Measurements from ENCODE around the gene DOP1B. TPM values are rescaled to one million over a fixed set of nuclear protein-coding genes. Genes with fewer than 3 reads are reported as not detected.

DOP1B gene
- total RNA-seq, 1 donor = 16.3 TPM

- Histone ChIP-seq H3K4me1 (ENCODE audit: insufficient read depth, low read length) (peaks cover 5% of the 10 kb centered on the region), H3K27me3 (ENCODE audit: insufficient read depth, low read length) (no peaks in the 10 kb centered on the region), H3K4me3 (ENCODE audit: insufficient read depth, low read length) (no peak overlapping the region), H3K27ac (ENCODE audit: low read depth, low read length) (no peak overlapping the region), H3K79me2 (ENCODE audit: insufficient read depth, low read length) (no peaks in the 10 kb centered on the region), H3K4me2 (ENCODE audit: insufficient read depth, low read length) (no peak overlapping the region), H3K9me3 (ENCODE audit: low read depth, low read length) (no peaks in the 10 kb centered on the region), H3K36me3 (ENCODE audit: insufficient read depth, low read length) (peaks cover 10% of the 10 kb centered on the region), H4K20me1 (ENCODE audit: insufficient read depth, low read length) (peaks cover 5% of the 10 kb centered on the region), H2AFZ (ENCODE audit: low read length) (no peak overlapping the region)
- no peak for DNase-seq (ENCODE audit: insufficient read length, low spot score, missing footprints)
- TF ChIP-seq CTCF (IDR thresholded peaks at IDR 0.05; ENCODE audit: extremely low read depth, low read depth, low read length) = no peak
These were observed 26.6 kb downstream of the DOP1B start for GRCh38 chr21:36183144-36183795.

GRCh38 chr21:36184545-36184944 lies 27.9 kb downstream of the DOP1B start:
- Histone ChIP-seq H3K27me3 (ENCODE audit: insufficient read depth, low read length) (no peaks in the 10 kb centered on the region), H3K4me2 (ENCODE audit: insufficient read depth, low read length) (no peak overlapping the region), H3K36me3 (ENCODE audit: insufficient read depth, low read length) (peaks cover 13% of the 10 kb centered on the region), H3K4me3 (ENCODE audit: insufficient read depth, low read length) (no peak overlapping the region), H3K79me2 (ENCODE audit: insufficient read depth, low read length) (no peaks in the 10 kb centered on the region), H4K20me1 (ENCODE audit: insufficient read depth, low read length) (peaks cover 8% of the 10 kb centered on the region), H3K4me1 (ENCODE audit: insufficient read depth, low read length) (peaks cover 5% of the 10 kb centered on the region), H3K27ac (ENCODE audit: low read depth, low read length) (no peak overlapping the region), H2AFZ (ENCODE audit: low read length) (no peak overlapping the region), H3K9me3 (ENCODE audit: low read depth, low read length) (no peaks in the 10 kb centered on the region)
- no peak for TF ChIP-seq CTCF (IDR thresholded peaks at IDR 0.05; ENCODE audit: extremely low read depth, low read depth, low read length)
- no peak for DNase-seq (ENCODE audit: insufficient read length, low spot score, missing footprints)

GRCh38 chr21:36185523-36185922 lies 28.9 kb downstream of the DOP1B start:
- no peak overlapping the region for H3K4me3 ChIP-seq (ENCODE audit: insufficient read depth, low read length)
- H3K79me2 ChIP-seq (ENCODE audit: insufficient read depth, low read length) = no peaks in the 10 kb centered on the region
- peaks cover 8% of the 10 kb centered on the region for H4K20me1 ChIP-seq (ENCODE audit: insufficient read depth, low read length)
- H3K9me3 ChIP-seq (ENCODE audit: low read depth, low read length) = no peaks in the 10 kb centered on the region
- H3K4me1 ChIP-seq (ENCODE audit: insufficient read depth, low read length) = peaks cover 5% of the 10 kb centered on the region
- TF ChIP-seq CTCF (IDR thresholded peaks at IDR 0.05; ENCODE audit: extremely low read depth, low read depth, low read length) = no peak
- no peak overlapping the region for H3K27ac ChIP-seq (ENCODE audit: low read depth, low read length)
- DNase-seq (ENCODE audit: insufficient read length, low spot score, missing footprints) = no peak
- no peak overlapping the region for H2AFZ ChIP-seq (ENCODE audit: low read length)
- peaks cover 13% of the 10 kb centered on the region for H3K36me3 ChIP-seq (ENCODE audit: insufficient read depth, low read length)
- H3K27me3 ChIP-seq (ENCODE audit: insufficient read depth, low read length) = no peaks in the 10 kb centered on the region
- H3K4me2 ChIP-seq (ENCODE audit: insufficient read depth, low read length) = no peak overlapping the region

- H3K4me2 ChIP-seq (ENCODE audit: insufficient read depth, low read length) = no peak overlapping the region
- no peak overlapping the region for H3K4me3 ChIP-seq (ENCODE audit: insufficient read depth, low read length)
- no peak overlapping the region for H3K27ac ChIP-seq (ENCODE audit: low read depth, low read length)
- no peak overlapping the region for H2AFZ ChIP-seq (ENCODE audit: low read length)
- DNase-seq (ENCODE audit: insufficient read length, low spot score, missing footprints) = no peak
- H3K4me1 ChIP-seq (ENCODE audit: insufficient read depth, low read length) = peaks cover 5% of the 10 kb centered on the region
- peaks cover 8% of the 10 kb centered on the region for H4K20me1 ChIP-seq (ENCODE audit: insufficient read depth, low read length)
- no peak for TF ChIP-seq CTCF (IDR thresholded peaks at IDR 0.05; ENCODE audit: extremely low read depth, low read depth, low read length)
- peaks cover 13% of the 10 kb centered on the region for H3K36me3 ChIP-seq (ENCODE audit: insufficient read depth, low read length)
- no peaks in the 10 kb centered on the region for H3K9me3 ChIP-seq (ENCODE audit: low read depth, low read length)
- H3K79me2 ChIP-seq (ENCODE audit: insufficient read depth, low read length) = no peaks in the 10 kb centered on the region
- no peaks in the 10 kb centered on the region for H3K27me3 ChIP-seq (ENCODE audit: insufficient read depth, low read length)
These were observed 29.5 kb downstream of the DOP1B start for GRCh38 chr21:36186081-36186480.
